PC-3 (cell line): ENCODE data around the gene DAPK1.

Source experiments
- EZH2 ChIP-seq: fragments of 300-600 bp; sonication (generic); IDR thresholded peaks from one replicate; pipeline ENCODE4 v1.6.1; 2017; ENCODE audit warnings: antibody characterized with exemption, mild to moderate bottlenecking, low read length; ENCODE audit not compliant: unreplicated experiment
- EZH2phosphoT487 ChIP-seq: fragments of 300-600 bp; sonication (generic); IDR thresholded peaks from 2 replicates; pipeline ENCODE4 v1.6.1; 2018; ENCODE audit warnings: mild to moderate bottlenecking, antibody characterized with exemption, low read length, borderline replicate concordance
- TF ChIP-seq, protein P1 (sequence below): fragments of 300-600 bp; sonication (generic); conservative IDR thresholded peaks from 2 replicates; pipeline ENCODE4 v1.5.1; 2017; ENCODE audit warnings: antibody characterized with exemption, low read depth, mild to moderate bottlenecking, low read length

DNA sequence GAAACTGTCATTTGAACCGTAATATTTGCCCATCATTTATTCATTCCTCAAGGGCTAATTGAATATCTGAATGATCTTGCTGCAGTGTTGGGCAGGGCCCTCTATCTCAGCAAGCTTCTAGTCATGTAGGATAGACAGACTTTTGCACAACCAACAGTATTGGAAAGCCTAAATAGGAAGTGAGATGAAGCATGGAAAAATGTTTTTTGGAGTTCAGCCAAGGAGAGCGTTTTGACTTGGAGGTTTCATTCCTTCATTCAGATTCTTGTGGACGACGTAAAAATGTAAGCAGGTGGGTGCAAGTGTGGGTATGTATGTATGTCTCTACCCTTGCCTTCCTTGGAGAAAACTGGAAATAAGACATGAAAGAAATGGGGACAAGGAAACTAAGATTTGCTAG, 15.5 kb downstream of the DAPK1 start:
- TF ChIP-seq, protein P1, sequence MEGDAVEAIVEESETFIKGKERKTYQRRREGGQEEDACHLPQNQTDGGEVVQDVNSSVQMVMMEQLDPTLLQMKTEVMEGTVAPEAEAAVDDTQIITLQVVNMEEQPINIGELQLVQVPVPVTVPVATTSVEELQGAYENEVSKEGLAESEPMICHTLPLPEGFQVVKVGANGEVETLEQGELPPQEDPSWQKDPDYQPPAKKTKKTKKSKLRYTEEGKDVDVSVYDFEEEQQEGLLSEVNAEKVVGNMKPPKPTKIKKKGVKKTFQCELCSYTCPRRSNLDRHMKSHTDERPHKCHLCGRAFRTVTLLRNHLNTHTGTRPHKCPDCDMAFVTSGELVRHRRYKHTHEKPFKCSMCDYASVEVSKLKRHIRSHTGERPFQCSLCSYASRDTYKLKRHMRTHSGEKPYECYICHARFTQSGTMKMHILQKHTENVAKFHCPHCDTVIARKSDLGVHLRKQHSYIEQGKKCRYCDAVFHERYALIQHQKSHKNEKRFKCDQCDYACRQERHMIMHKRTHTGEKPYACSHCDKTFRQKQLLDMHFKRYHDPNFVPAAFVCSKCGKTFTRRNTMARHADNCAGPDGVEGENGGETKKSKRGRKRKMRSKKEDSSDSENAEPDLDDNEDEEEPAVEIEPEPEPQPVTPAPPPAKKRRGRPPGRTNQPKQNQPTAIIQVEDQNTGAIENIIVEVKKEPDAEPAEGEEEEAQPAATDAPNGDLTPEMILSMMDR = no peak
- no peak for TF ChIP-seq EZH2phosphoT487
- TF ChIP-seq EZH2 = no peak
